Stimulated activated CD4-positive, alpha-beta T cell treated with anti-CD3 and anti-CD28 coated beads, Interleukin-2, amount 100 ng/mL, for 4 hours (primary cell): ENCODE measurements around the gene FLYWCH1.

Source experiments
- DNase-seq: peaks from one replicate; pipeline ENCODE4 v3.0.0-alpha.2; 2020; ENCODE audit warnings: low read depth

Gene FLYWCH1, protein sequence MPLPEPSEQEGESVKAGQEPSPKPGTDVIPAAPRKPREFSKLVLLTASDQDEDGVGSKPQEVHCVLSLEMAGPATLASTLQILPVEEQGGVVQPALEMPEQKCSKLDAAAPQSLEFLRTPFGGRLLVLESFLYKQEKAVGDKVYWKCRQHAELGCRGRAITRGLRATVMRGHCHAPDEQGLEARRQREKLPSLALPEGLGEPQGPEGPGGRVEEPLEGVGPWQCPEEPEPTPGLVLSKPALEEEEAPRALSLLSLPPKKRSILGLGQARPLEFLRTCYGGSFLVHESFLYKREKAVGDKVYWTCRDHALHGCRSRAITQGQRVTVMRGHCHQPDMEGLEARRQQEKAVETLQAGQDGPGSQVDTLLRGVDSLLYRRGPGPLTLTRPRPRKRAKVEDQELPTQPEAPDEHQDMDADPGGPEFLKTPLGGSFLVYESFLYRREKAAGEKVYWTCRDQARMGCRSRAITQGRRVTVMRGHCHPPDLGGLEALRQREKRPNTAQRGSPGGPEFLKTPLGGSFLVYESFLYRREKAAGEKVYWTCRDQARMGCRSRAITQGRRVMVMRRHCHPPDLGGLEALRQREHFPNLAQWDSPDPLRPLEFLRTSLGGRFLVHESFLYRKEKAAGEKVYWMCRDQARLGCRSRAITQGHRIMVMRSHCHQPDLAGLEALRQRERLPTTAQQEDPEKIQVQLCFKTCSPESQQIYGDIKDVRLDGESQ

DNA sequence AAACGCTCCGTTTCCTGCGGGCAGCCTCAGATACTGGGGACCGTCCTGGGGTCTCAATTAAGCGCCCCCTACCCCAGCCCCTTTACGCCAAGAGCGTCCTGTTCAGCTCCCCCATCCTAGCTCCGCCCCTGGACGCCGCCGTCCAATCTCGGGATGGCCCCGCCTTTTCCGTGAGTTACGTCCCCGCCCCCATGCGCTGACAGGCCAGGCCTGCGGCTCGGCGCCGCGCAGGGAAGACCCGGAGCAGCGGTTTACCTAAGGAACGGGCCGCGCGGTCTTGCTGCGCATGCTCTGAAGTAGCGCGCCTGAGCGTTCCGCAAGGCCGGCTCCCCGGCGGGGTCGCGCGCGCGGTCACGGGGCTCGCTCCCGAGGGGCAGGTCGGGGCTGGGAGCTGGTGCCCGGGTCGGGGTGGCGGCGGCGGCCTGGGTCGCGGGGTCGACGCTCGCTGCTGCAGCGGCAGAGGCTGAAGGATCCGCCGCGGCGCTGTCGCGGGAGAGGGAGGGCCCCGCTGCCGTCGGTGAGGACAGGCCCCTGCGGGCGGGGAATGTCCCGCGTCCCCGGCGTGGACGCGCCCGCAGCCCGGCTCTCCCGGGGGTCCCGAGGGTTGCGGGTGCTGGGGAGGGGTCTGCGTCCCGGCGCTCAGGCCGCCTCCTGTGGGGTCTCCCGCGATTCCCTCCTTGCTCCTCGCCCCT lies at the start of gene FLYWCH1:
TSS of gene FLYWCH1 (plus strand) at position 294 of the 692 bp plus-strand sequence. CDS start 17,755 bp downstream, outside the sequence.
- peak; percentile 98 for DNase-seq

DNA sequence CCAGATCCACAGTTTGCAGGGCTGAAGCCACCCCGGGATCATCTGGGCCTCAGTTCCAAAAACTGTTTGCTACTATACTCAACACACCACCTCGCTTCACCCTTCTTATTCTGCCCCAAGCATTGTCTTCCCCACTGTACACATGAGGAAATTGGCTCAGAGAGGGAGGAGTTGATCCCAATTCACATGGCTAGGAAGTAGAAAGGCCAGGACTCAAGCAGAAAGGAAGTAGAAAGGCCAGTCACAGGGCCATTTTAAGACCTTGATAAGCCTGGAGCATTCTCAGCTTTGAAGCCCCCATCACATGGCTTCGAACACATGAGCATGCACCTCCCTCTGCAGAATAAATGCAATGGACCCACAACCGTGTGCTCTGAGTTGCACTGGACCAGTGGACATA lies 46.1 kb upstream of the FLYWCH1 start:
- DNase-seq, result no peak

DNA sequence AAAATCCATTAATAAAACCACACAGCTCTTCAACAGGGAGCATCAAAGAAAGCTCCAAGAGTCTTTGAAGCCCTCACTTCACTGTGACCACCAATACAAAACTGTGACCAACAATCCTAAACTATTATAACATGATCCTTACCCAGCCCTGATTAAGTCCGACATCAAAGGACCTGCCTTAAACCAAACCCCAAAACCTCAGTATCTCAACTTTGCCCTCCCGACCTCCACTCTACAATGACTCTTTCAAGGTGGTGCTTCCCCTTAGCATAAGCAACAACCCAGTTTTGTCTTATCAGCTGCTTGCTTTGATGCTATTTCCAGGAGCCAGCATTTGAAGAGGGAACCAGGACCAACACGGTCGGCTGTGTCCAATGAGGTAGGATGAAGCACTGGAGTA lies 45.3 kb upstream of the FLYWCH1 start:
- DNase-seq, result no peak

DNA sequence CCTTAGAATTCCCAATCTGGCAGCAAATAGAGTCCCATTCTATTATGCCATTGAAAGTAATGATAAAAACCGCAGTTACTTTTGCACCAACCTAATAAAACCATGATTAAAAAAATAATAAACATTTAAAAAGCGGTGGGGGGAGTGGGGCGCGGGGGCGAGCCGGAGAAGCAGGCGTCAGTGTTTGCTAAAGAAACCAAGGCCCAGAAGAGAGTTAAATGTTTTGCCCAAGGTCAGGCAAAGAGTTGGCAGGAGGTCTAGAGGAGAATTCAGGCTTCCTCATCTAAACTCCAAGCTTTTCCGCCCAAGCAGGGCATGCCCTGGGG lies 44.1 kb upstream of the FLYWCH1 start:
- DNase-seq, result no peak

DNA sequence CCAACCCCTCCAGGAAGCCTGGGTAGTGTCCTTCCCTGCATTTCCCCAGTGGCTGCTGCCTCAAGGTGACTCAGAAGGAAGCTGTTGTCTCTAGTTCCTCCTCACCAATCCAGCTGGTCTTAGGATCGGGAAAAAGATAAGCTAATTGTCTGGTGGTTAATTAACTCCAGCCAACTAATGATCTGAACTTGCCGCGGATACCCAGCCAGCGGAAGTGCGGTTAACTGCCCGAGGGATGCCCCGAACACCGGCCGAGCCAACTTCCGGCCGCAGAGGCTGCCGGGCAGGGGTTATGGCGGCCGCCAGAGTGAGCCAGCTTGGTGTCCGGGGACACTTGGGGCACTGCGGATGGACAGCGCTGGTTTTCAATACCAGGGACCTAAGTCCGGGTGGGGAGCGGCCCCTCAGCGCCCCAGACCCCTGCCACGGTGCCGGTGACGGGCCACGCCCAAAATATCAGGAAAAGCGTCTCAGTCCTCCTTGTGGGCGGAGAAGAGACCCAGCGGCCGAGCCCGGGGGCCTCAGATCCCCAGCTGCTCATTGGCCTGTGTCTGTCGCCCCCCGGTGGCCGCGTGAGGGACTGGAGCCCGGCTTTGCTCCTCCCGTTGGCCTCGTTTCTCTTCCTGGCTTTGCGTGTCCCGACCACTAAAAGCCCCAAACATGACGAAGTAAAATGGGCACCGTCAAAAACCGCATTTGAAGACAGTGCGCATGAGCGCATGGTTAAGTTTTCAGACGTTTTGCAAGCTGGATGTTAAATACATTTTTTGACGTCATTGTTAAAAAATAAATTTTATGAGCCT lies 43.5 kb upstream of the FLYWCH1 start:
- DNase-seq, result peak; percentile 84

DNA sequence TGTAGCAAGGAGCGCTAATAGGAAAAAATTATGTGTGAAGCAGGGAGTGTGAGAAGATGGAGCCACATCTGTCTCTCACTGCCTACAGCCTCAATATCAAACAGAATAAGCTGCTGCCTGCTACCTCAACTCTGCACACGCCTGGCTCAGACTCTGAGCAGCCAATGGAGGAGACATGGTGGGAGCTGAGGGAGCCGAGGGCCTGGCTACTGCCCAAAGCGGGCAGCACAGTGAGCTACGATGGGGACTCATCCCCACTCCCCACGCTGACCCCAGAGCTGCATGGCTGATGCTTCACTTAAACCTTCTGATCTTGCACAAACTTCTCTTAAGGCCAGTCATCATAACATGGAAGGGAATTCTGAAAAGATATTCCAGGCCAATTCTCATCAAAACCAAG lies 39.8 kb upstream of the FLYWCH1 start:
- no peak for DNase-seq

DNA sequence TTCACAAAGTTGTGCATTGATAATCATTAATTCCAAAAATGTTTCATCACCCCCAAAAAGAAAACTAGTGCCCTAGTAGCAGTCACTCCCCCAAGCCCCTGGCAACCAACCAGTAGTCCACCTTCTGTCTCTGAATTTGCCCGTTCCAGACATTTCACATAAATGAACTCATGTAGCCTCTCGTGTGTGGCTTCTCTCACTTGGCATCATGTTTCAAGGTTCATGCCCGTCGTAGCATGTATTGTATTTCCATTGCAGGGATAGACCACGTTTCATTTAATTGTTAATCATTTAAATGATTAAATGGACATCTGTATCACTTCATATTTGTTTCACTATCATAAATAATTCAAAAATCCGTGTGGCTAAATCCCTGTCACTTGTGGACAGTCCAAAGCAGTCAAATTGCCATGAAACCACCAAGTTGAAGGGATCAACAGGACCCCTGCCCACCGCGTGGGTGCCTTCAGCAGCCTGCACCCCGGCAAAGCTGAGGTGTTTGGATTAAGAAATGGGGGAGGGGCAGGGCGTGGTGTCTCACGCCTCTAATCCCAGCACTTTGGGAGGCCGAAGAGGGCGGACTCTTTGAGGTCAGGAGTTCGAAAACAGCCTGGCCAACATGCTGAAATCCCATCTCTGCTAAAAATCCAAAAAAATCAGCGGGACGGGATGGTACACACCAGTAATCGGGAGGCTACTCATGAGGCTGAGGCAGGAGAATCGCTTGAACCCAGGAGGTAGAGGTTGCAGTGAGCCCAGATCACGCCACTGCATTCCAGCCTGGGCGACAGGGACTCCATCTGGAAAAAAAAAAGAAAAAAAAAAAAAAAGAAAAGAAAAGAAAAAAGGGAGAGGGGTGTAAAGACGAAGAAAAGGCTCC lies 37.5 kb upstream of the FLYWCH1 start:
- no peak for DNase-seq

DNA sequence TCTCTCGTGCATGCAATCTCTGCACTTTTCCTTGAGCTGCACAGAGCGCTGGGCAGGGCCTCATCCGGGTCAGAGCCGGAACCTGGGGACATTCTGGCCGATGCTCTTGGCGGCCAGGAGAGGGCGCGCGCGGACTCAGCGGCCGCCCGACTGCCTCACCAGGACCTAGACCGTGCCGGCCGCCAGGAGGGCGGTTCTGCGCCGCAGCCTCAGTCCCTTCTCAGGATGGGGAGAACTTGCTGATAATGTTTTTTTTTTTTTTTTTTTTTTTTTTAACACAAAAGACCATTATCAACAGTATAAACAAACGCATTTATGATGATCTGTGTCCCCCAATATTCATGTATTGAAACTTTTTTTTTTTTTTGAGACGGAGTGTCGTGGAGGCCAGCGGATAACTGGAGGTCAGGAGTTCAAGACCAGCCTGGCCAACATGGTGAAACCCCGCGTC lies 36.8 kb upstream of the FLYWCH1 start:
- peak; percentile 46 for DNase-seq

DNA sequence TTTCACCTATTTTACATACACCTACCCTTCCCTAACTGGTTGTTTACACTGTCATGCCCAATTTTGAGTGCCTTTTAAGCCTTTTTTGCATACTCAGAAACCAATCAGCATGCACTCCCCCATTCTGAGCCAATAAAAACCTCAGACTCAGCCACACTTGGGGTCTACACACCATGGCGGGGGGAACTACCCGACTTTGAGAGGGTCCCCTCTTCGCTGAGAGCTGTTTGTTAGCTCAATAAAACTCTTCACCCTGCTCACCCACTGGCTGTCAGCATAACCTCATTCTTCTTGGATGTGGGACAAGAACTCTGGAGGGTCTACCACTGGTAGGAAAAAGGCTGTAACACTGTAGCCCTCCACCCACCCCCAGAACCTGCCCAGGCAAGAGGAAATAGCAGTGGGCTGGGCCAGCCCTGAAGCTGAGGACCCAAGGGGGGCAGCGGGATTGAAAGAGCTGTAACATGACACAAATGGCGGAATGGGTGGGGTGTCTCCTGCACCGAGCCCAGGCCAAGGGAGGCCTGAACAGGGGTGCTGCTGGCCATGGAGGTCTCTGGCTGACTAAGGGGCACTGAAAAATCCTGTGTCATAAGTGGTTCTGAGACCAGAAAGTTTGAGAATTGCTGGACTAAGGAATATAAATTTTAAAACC lies 31.8 kb upstream of the FLYWCH1 start:
- DNase-seq, result no peak

DNA sequence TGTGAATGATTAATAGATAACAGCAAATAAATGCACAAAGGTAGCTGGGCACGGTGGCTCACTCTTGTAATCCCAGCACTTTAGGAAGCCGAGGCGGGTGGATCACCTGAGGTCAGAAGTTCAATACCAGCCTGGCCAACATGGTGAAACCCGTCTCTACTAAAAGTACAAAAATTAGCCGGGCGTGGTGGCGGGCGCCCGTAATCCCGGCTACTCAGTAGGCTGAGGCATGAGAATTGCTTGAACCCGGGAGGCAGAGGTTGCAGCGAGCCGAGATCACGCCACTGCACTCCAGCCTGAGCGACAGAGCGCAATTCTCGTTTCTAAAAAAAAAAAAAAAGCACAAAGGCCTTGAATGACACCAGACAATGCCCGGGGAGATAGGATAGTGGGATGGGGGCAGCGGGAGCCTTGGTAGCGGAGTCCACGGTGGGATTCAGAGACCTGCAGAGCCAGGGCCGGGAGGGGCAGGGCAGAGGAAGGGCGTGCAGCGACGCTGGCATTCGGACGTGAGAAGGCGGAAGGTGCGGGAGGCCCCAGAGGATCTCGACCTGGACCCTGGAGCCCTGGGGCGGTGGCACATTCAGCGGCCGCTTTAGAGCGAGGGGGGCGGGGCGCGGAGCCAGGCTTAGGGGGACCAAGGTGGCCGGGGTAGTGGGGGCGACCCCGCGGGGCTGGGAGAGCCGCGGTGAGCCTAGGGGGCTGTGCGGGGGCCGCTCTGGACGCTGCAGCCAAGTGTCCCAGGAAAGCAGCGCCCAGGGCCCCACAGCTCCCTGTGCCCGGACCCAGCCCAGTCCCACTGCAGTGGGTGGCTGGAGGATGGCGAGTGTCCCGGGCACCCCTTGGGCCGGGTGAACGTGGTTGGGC lies 29.7 kb upstream of the FLYWCH1 start:
- DNase-seq, result no peak

DNA sequence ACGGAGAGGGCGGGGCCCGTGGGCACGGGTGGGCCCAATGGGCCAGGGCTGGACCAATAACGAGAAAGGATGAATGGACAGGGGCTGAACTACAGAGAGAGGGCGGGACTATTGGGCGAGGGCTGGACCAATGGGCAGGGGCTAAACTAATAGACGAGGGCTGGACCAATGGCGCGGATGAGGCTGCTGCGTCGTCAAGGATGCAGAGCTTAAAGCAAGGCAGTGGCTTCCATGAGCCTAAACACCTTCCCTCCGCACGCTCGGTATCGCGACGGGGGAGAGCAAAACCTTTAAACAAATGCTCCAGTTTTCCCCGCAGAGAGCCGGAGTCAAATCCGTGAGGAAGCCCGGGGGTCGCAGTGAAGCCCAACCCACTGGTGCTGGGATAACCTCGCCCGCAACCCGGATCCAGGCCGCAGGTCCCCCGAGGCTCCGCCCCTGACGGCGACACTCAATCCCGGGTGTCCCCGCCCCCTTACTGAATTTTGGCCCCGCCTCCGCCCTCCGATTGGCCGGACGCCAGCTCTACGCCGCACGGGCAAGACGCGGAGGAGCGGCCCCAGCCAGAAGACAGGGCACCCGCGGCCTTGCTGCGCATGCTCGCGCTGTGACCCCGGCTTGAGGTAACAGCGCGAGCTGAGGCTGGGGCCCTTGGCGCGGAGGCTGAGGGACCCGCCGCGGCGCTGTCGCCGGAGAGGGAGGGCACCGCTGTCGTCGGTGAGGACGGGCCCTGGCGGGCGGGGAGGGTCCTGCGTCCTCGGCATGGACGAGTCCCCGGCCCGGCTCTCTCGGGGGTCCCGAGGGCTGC lies 28.9 kb upstream of the FLYWCH1 start, which contains the start of gene FLYWCH2:
TSS of gene FLYWCH2 (plus strand) at position 566 of the 808 bp plus-strand sequence. CDS start 13,235 bp downstream, outside the sequence.
- peak; percentile 99 for DNase-seq

DNA sequence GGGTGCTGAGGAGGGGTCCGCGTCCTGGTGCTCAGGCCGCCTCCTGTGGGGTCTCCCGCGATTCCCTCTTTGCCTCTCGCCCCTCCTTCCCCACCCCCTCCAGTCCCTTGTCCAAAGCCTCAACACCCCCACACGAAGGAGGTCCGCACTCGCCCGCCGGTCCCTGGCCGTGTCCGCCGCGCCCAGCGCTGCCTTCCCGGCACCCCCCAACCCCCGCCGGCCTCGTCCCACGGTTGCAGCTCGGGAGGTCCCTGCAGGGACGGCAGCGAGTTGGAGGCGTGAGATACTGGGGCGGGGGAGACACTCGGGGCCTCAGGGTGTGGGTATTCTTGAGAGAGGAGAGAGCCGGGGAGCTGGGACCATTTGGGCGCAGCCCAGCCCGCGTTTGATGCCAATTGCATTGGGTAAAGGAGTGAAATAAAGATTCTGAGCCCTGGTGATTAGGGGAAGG lies 28.2 kb upstream of the FLYWCH1 start:
- no peak for DNase-seq

DNA sequence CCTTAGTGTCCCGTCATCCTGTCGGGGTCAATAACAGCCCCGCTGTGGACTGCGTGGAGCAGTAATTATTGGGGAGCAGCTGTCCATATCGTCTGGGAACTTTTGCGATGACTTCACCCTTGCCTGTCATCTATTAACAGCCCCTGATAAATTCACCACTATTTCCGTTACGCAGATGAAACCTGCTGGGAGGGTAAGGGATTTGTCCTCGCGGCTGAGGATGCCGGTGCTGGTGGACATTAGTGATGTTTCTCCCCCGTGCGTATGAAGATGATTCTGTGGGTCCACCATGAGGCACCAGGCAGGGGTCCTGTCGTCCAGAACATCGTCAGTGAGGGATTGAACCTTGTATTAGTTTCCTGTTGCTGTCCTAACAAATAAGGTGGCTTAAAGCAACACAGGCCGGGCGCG lies 27.7 kb upstream of the FLYWCH1 start:
- DNase-seq, result no peak

DNA sequence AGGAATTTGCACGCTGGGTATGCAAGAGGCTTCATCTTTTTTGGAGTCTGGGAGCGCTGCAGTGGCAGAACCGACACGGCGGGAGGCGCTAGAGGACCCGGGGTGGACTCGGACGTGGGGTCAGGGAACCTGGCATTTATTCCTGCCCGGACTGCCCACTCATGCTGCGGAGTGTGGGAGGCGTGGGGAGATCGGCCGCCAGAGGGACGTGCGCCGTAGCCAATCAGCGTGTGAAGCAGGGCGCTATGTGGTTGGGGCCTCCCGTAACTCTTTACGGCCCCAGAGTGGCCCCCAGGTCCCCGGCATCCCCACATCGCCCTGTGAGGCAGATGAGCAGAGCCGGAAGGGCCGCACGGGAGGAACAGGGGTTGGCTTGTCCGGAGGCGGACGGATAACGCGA lies 17.5 kb upstream of the FLYWCH1 start:
- no peak for DNase-seq

DNA sequence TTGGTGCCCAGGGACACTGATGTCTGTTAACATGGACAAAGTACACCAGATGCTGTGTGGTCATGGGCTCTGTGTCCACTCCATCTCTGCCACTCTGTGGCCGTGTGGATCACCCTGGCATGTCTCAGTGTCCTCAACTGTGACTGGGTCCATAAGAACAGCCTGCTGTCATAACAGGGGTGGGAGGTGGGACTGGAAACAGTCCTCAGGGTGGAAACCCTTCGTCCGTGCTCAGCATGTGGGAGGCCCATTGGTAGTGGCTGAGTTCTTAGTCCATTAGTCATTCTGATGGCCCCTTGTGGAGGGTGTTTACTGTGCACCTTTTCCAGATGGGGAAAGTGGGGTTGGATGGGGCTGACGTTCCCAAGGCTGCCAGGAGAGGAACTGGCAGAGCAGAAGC lies 15.9 kb upstream of the FLYWCH1 start:
- no peak for DNase-seq

DNA sequence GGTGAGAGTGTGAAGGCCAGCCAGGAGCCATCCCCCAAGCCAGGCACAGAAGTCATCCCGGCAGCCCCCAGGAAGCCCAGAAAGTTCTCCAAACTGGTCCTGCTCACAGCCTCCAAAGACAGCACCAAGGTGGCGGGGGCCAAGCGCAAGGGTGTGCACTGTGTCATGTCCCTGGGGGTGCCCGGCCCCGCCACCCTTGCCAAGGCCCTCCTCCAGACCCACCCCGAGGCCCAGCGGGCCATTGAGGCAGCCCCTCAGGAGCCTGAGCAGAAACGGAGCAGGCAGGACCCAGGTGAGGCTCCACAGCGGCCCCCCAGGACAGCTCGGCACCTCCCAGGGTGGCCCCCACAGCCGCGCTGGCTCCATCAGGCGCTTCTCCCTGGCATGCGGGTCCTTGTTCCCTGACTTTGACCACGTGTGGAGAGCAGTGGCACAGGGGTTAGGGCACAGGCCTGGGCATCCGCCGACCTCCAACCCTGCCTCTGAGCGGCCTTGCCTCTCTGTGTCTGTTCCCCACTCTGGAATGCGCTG lies 15.2 kb upstream of the FLYWCH1 start:
- no peak for DNase-seq

DNA sequence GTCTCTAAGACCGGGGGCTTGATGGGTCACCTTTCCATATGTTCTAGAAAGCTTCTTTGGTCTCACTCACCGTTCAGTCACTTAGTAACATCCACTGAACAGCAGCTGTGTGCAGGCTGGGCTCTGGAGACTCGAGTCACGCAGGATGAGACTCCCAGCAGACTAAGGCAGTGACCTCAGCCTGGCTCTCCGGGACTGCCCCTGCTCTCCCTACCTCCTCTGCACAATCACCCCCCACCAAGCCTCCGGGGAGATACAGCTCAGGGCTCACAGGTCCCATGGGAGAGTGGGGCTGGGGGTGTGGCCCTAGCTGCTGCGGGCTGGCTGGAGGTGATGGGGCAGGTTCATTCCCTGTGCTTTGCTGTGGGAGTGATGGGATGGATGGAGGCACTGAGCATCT lies 14.6 kb upstream of the FLYWCH1 start:
- DNase-seq, result no peak
